GM13977 (cell line): ENCODE results near the gene WDFY2.
"Not testable (repeated sequence)": the region's sequence is repeated elsewhere in the genome, so short reads cannot be mapped to it uniquely, and the experiment has no call there.

Source experiments
- DNase-seq: peaks from one replicate; pipeline ENCODE4 v3.0.0; 2012; ENCODE audit warnings: low spot score
- CTCF ChIP-seq: IDR thresholded peaks from 2 replicates; pipeline ENCODE4 v1.5.1; 2012; ENCODE audit warnings: mild to moderate bottlenecking, control low read depth; ENCODE audit not compliant: insufficient read depth; ENCODE audit errors: extremely low read depth, missing control alignments
- in situ Hi-C: fragments of 300-500 bp; cut with MboI; formaldehyde crosslinking; loops from one replicate; pipeline ENCODE4 v1.12.0; 2022; ENCODE audit warnings: low sequenced_read_pairs, low pct_unique_long_range_greater_than_20kb, mixed read lengths, inconsistent platforms; ENCODE audit not compliant: unreplicated experiment

The WDFY2 gene

DNA sequence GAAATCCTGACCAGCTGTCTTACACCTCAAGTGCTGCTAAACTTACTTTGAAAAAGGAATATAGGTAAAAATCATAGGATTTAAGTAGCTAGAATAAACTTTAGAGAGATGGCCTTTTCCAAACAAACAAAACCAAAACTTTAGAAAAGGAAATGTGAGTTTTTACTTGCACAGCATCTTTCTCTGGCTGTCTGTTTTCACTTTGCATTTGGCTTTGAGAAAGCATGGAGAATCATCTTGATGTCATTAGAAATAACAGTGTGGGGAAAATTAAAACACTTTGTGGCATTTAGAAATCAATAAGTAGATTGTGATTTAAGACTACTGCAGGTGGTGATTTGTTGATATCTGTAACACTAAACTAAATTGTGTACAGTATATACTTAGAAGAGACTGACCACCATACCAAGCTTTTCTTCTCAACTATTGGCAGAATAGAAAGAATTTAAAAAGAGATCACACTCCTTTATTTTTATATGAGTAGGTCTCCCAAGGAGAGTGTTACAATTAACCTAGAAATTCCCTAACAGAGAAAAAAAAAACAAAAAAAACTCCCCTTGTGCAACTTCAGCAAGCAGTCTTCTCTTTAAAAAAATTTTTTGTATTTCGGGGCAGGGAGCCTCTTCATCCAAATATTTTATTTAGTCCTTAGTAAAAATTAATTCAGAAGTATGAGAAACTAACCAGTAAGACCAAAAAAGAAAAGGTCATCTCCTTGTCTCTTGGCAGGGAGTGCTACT, 6.1 kb downstream of the WDFY2 start:
- in situ Hi-C loops = no loop called here
- DNase-seq = no peak
- no peak for TF ChIP-seq CTCF

GRCh38 chr13:51590971-51591627, 6.8 kb downstream of the WDFY2 start:
- DNase-seq = no peak
- no peak for TF ChIP-seq CTCF
- in situ Hi-C loops = no loop called here

DNA sequence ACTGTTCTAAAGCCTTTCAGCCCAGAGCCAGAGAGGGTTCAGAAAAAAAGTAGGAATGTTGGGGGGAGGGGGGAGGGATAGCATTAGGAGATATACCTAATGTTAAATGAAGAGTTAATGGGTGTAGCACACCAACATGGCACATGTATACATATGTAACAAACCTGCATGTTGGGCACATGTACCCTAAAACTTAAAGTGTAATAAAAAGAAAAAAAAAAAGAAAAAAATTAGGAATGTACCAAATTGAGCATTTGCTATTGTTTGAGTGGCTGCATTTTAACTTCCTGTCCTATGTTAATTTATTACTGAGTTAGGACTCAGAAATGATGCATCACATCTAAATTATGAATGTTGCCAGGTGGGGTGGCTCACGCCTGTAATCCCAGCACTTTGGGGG, 7.7 kb downstream of the WDFY2 start:
- in situ Hi-C loops, DNase-seq: not testable (repeated sequence)

DNA sequence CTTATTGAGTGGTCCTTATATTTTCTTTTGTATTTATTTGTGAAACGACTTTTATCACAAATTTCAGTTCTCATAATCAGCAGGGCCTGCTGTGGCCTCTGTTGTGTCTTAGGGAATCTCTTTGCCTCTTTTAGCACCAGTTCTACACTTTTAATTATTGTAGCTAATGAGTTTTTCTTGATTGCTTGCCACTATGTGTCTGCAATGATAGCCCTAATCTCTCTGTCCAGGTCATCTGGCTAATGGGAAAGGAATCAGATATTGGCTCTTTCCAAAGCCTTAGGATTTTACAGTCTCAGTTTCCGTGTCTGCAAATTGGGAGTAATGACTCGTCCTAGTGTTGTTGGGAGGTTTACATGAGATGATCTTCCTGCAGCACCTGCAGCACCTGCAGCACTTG, 10.2 kb downstream of the WDFY2 start:
- in situ Hi-C loops = no loop called here
- no peak for TF ChIP-seq CTCF

GRCh38 chr13:51595416-51595815, 11.2 kb downstream of the WDFY2 start:
- in situ Hi-C loops = no loop called here

More for the DNA sequence above, 10.2 kb downstream of the WDFY2 start:
- no peak for DNase-seq

GRCh38 chr13:51596541-51596940, 12.3 kb downstream of the WDFY2 start:
- DNase-seq = no peak
- no peak for TF ChIP-seq CTCF
- in situ Hi-C loops = no loop called here

More at GRCh38 chr13:51595416-51595815, 11.2 kb downstream of the WDFY2 start:
- DNase-seq = no peak
- no peak for TF ChIP-seq CTCF

GRCh38 chr13:51599444-51600176, 15.3 kb downstream of the WDFY2 start:
- no peak for TF ChIP-seq CTCF
- in situ Hi-C loops = no loop called here
- DNase-seq = no peak
